SK-N-SH treated with all-trans-retinoic acid at 6 μM for 48 hours (cell line): ENCODE data around the gene ZNF423.
"Not testable (repeated sequence)": the region's sequence is repeated elsewhere in the genome, so short reads cannot be mapped to it uniquely, and the experiment has no call there.

Source experiments
- ATAC-seq: fragments of 200-7000 bp; cut with Tn5 transposase; 3 replicates; pipeline ENCODE4 v1.9.1; 2020; ENCODE audit warnings: mild to moderate bottlenecking, moderate library complexity
- BACH2 ChIP-seq: fragments of 250-450 bp; sonication (Bioruptor Pico); IDR thresholded peaks from 2 replicates; pipeline ENCODE4 v1.9.0; 2021; ENCODE audit warnings: mild to moderate bottlenecking, borderline replicate concordance
- CREB5 ChIP-seq: fragments of 250-450 bp; sonication (Bioruptor Pico); IDR thresholded peaks from 2 replicates; pipeline ENCODE4 v1.5.1; 2020; ENCODE audit warnings: low read depth, mild to moderate bottlenecking, moderate library complexity
- CSDC2 ChIP-seq: fragments of 250-450 bp; sonication (Bioruptor Pico); IDR thresholded peaks from 2 replicates; pipeline ENCODE4 v1.5.0; 2020; ENCODE audit warnings: mild to moderate bottlenecking, moderate library complexity
- CSRNP3 ChIP-seq: fragments of 250-450 bp; sonication (Bioruptor Pico); IDR thresholded peaks from 2 replicates; pipeline ENCODE4 v1.5.1; 2021; ENCODE audit warnings: mild to moderate bottlenecking, moderate library complexity
- ESRRG ChIP-seq: fragments of 250-450 bp; sonication (Bioruptor Pico); IDR thresholded peaks from 2 replicates; pipeline ENCODE4 v1.6.1; 2021; ENCODE audit warnings: mild to moderate bottlenecking
- GLIS3 ChIP-seq: fragments of 250-450 bp; sonication (Bioruptor Pico); IDR thresholded peaks from 2 replicates; pipeline ENCODE4 v1.5.0; 2020; ENCODE audit warnings: mild to moderate bottlenecking, moderate library complexity
- ISL1 ChIP-seq: fragments of 250-450 bp; sonication (Bioruptor Pico); IDR thresholded peaks from 2 replicates; pipeline ENCODE4 v2.1.2; 2022; ENCODE audit warnings: mild to moderate bottlenecking, moderate library complexity
- OSR1 ChIP-seq: fragments of 250-450 bp; sonication (Bioruptor Pico); IDR thresholded peaks from 2 replicates; pipeline ENCODE4 v1.8.0; 2022; ENCODE audit warnings: moderate library complexity, mild to moderate bottlenecking, inconsistent platforms
- PATZ1 ChIP-seq: fragments of 250-450 bp; sonication (Bioruptor Pico); IDR thresholded peaks from 2 replicates; pipeline ENCODE4 v1.8.0; 2020; ENCODE audit warnings: mild to moderate bottlenecking, moderate library complexity, borderline replicate concordance
- POU6F1 ChIP-seq: fragments of 250-450 bp; sonication (Bioruptor Pico); IDR thresholded peaks from 2 replicates; pipeline ENCODE4 v1.8.0; 2021; ENCODE audit warnings: low read depth, mild to moderate bottlenecking, moderate library complexity, borderline replicate concordance
- SNAI2 ChIP-seq: fragments of 250-450 bp; sonication (Bioruptor Pico); IDR thresholded peaks from 2 replicates; pipeline ENCODE4 v1.5.0; 2020; ENCODE audit warnings: mild to moderate bottlenecking, moderate library complexity
- TCF4 ChIP-seq: fragments of 250-450 bp; sonication (Bioruptor Pico); IDR thresholded peaks from 2 replicates; pipeline ENCODE4 v1.8.0; 2021; ENCODE audit warnings: mild to moderate bottlenecking, moderate library complexity, borderline replicate concordance
- TOX ChIP-seq: fragments of 250-450 bp; sonication (Bioruptor Pico); IDR thresholded peaks from 2 replicates; pipeline ENCODE4 v1.8.0; 2021; ENCODE audit warnings: mild to moderate bottlenecking, moderate library complexity, borderline replicate concordance
- TSHZ2 ChIP-seq: fragments of 250-450 bp; sonication (Bioruptor Pico); IDR thresholded peaks from 2 replicates; pipeline ENCODE4 v1.5.0; 2020; ENCODE audit warnings: mild to moderate bottlenecking, moderate library complexity
- ZFP3 ChIP-seq: fragments of 250-450 bp; sonication (Bioruptor Pico); IDR thresholded peaks from 2 replicates; pipeline ENCODE4 v1.5.0; 2020; ENCODE audit warnings: mild to moderate bottlenecking, moderate library complexity
- ZFP30 ChIP-seq: fragments of 450-650 bp; formaldehyde crosslinking; IDR thresholded peaks from 2 replicates; pipeline ENCODE4 v1.5.0; 2022; ENCODE audit warnings: mild to moderate bottlenecking, moderate library complexity
- ZNF565 ChIP-seq: fragments of 450-650 bp; formaldehyde crosslinking; conservative IDR thresholded peaks from 2 replicates; pipeline ENCODE4 v1.5.0; 2020; ENCODE audit warnings: low read depth, mild to moderate bottlenecking, moderate library complexity
- ZNF70 ChIP-seq: fragments of 450-650 bp; formaldehyde crosslinking; IDR thresholded peaks from 2 replicates; pipeline ENCODE4 v1.5.0; 2020; ENCODE audit warnings: mild to moderate bottlenecking, moderate library complexity
- ZNF8 ChIP-seq: fragments of 450-650 bp; formaldehyde crosslinking; IDR thresholded peaks from 2 replicates; pipeline ENCODE4 v1.5.0; 2020; ENCODE audit warnings: mild to moderate bottlenecking, moderate library complexity

ZNF423 gene

GRCh38 chr16:49875806-49876715 is 20.1 kb upstream of the ZNF423 start (continued):
- TF ChIP-seq TOX (CRISPR knock-in tag), result no peak

- ATAC-seq, result no peak
- TF ChIP-seq TOX (CRISPR knock-in tag) (no peak), ESRRG (no peak), GLIS3 (CRISPR knock-in tag) (no peak), ZNF8 (no peak), ZNF70 (no peak), OSR1 (CRISPR knock-in tag) (no peak), SNAI2 (no peak), TSHZ2 (CRISPR knock-in tag) (no peak), ZFP30 (CRISPR knock-in tag) (no peak), ZFP3 (CRISPR knock-in tag) (no peak), TCF4 (CRISPR knock-in tag) (no peak), CREB5 (no peak), ZNF565 (CRISPR knock-in tag) (no peak), ISL1 (CRISPR knock-in tag) (no peak), CSRNP3 (CRISPR knock-in tag) (no peak), CSDC2 (CRISPR knock-in tag) (no peak), PATZ1 (CRISPR knock-in tag) (no peak), POU6F1 (CRISPR knock-in tag) (no peak)
- TF ChIP-seq, all 23 proteins: peak for 0
Observed at GRCh38 chr16:49874613-49875237, 18.8 kb upstream of the ZNF423 start.

GRCh38 chr16:49871824-49872223 is 15.9 kb upstream of the ZNF423 start:
- ATAC-seq, result not testable (repeated sequence)

- no peak for TF ChIP-seq BACH2 (CRISPR knock-in tag)
- TF ChIP-seq ZFP30 (CRISPR knock-in tag), result no peak
- TF ChIP-seq TCF4 (CRISPR knock-in tag), result no peak
- TF ChIP-seq POU6F1 (CRISPR knock-in tag), result no peak
- TF ChIP-seq CSRNP3 (CRISPR knock-in tag), result no peak
Observed at GRCh38 chr16:49869731-49870130, 13.8 kb upstream of the ZNF423 start.

More at GRCh38 chr16:49869731-49870130, 13.8 kb upstream of the ZNF423 start:
- no peak for ATAC-seq
